Measurements from ENCODE around the gene ESRP2.

DNA sequence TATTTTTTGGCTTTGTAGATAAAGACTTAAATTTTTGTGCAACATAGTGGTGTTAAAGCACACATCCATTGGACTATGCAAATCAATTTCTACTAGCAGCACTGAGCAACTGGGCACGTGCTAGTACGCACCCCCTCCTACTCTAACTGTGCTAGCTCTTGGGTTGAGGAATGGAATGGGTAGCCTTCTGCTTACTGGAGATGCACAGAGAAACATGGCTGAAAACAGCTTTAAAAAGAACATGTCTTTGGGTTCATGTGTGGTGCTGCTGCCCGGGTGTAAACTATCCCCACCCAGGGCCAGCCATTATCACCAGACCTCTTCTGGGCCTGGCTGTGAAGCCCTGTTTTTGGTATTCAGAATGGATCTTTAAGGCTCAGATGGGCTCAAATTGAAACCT is 7.3 kb downstream of the ESRP2 start:
- TF ChIP-seq POLR2A (IDR thresholded peaks at IDR 0.05) (no peak), EP300 (IDR thresholded peaks at IDR 0.05) (no peak), CTCF (IDR thresholded peaks at IDR 0.05) (no peak), POLR2AphosphoS5 (IDR thresholded peaks at IDR 0.05) (no peak)

Data from stomach (tissue), 4 donors.